HUES48 (cell line): ENCODE data around the gene TMEM181.

Source experiments
- H3K27ac ChIP-seq: one replicate; pipeline ENCODE4 v1.7.0; 2013; ENCODE audit warnings: low read depth, low read length, inconsistent platforms
- H3K27me3 ChIP-seq: 2 replicates; pipeline ENCODE4 v1.6.1; 2013; ENCODE audit warnings: mild to moderate bottlenecking, low read length; ENCODE audit not compliant: control insufficient read depth, insufficient read depth
- H3K36me3 ChIP-seq: 2 replicates; pipeline ENCODE4 v1.6.1; 2013; ENCODE audit warnings: low read length; ENCODE audit not compliant: control insufficient read depth, insufficient read depth
- H3K4me1 ChIP-seq: 2 replicates; pipeline ENCODE4 v1.6.1; 2013; ENCODE audit warnings: mild to moderate bottlenecking, low read length; ENCODE audit not compliant: control insufficient read depth, insufficient read depth
- H3K4me3 ChIP-seq: 2 replicates; pipeline ENCODE4 v1.5.1; 2013; ENCODE audit warnings: mild to moderate bottlenecking, low read depth, low read length
- H3K9ac ChIP-seq: 2 replicates; pipeline ENCODE4 v1.6.1; 2013; ENCODE audit warnings: mild to moderate bottlenecking, low read depth, low read length, moderate library complexity
- H3K9me3 ChIP-seq: 2 replicates; pipeline ENCODE4 v1.6.1; 2013; ENCODE audit warnings: low read length; ENCODE audit not compliant: control insufficient read depth, insufficient read depth

Gene TMEM181

GRCh38 chr6:158633127-158633526, 73.2 kb downstream of the TMEM181 start:
- Histone ChIP-seq H3K9ac (no peak overlapping the region), H3K4me1 (peaks cover 5% of the 10 kb centered on the region; the same call in 1 of the 2 replicates), H3K4me3 (no peak overlapping the region), H3K27me3 (no peaks in the 10 kb centered on the region), H3K27ac (no peak overlapping the region), H3K36me3 (peaks cover 80% of the 10 kb centered on the region), H3K9me3 (no peaks in the 10 kb centered on the region)

GRCh38 chr6:158634695-158635426, 75.0 kb downstream of the TMEM181 start:
- Histone ChIP-seq H3K36me3 (peaks cover 68% of the 10 kb centered on the region), H3K4me1 (no peaks in the 10 kb centered on the region), H3K4me3 (no peak overlapping the region), H3K27me3 (no peaks in the 10 kb centered on the region), H3K9me3 (no peaks in the 10 kb centered on the region), H3K9ac (no peak overlapping the region), H3K27ac (no peak overlapping the region)

DNA sequence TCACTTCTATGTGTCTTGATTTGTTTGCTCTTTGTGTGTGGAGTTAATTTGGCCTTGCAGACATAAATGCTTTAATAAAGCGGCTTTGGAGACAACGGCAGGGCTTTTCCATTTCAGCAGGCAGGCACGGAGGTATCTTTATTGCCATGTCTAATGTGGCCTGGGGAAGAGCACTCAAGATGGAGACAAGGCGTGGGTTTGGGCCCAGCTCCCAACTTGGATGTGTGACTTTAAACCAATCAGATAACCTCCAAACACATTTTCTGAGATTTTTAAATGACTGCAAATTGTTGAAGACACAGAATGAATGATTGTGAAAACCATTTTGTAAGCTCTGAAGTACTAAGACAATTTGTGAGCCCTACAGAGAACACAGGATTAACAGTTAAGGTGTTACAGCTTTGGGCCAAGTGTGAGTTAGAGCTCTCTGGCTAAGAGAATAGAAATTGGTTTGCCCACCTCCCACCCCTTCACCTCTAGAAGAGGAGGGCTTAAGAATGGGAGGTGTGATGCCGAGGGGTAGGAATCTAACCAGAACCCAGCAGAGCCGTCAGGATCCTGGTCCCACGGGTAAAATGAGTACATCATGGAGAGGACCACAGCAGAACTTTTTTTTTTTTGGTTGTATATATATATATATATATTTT, 75.7 kb downstream of the TMEM181 start:
- no peaks in the 10 kb centered on the region for H3K27me3 ChIP-seq
- peaks cover 64% of the 10 kb centered on the region for H3K36me3 ChIP-seq
- H3K9ac ChIP-seq = no peak overlapping the region
- no peak overlapping the region for H3K27ac ChIP-seq
- H3K4me3 ChIP-seq = no peak overlapping the region
- peaks cover 2% of the 10 kb centered on the region; the same call in 1 of the 2 replicates for H3K4me1 ChIP-seq
- no peaks in the 10 kb centered on the region for H3K9me3 ChIP-seq

- H3K27me3 ChIP-seq = no peaks in the 10 kb centered on the region
- H3K4me1 ChIP-seq = peaks cover 5% of the 10 kb centered on the region; the same call in 1 of the 2 replicates
- no peak overlapping the region for H3K4me3 ChIP-seq
- no peaks in the 10 kb centered on the region for H3K9me3 ChIP-seq
- H3K36me3 ChIP-seq = peaks cover 54% of the 10 kb centered on the region
- no peak overlapping the region for H3K9ac ChIP-seq
- H3K27ac ChIP-seq = no peak overlapping the region
Observed at GRCh38 chr6:158636778-158637177, 76.9 kb downstream of the TMEM181 start.

- Histone ChIP-seq H3K27me3 (no peaks in the 10 kb centered on the region), H3K9me3 (no peaks in the 10 kb centered on the region), H3K9ac (no peak overlapping the region), H3K27ac (no peak overlapping the region), H3K36me3 (peaks cover 42% of the 10 kb centered on the region), H3K4me3 (no peak overlapping the region), H3K4me1 (peaks cover 5% of the 10 kb centered on the region; the same call in 1 of the 2 replicates)
Observed at GRCh38 chr6:158638324-158638854, 78.5 kb downstream of the TMEM181 start.

- Histone ChIP-seq H3K9me3 (no peaks in the 10 kb centered on the region), H3K9ac (no peak overlapping the region), H3K27ac (no peak overlapping the region), H3K4me3 (no peak overlapping the region), H3K27me3 (no peaks in the 10 kb centered on the region), H3K36me3 (peaks cover 36% of the 10 kb centered on the region), H3K4me1 (peaks cover 5% of the 10 kb centered on the region; the same call in 1 of the 2 replicates)
Observed at GRCh38 chr6:158639056-158639455, 79.2 kb downstream of the TMEM181 start.

- Histone ChIP-seq H3K9me3 (no peaks in the 10 kb centered on the region), H3K27ac (no peak overlapping the region), H3K36me3 (peaks cover 22% of the 10 kb centered on the region), H3K9ac (no peak overlapping the region), H3K27me3 (peaks cover 5% of the 10 kb centered on the region; the same call in 1 of the 2 replicates), H3K4me3 (no peak overlapping the region), H3K4me1 (peaks cover 5% of the 10 kb centered on the region; the same call in 1 of the 2 replicates)
Observed at GRCh38 chr6:158640519-158640918, 80.6 kb downstream of the TMEM181 start.

- Histone ChIP-seq H3K9me3 (no peaks in the 10 kb centered on the region), H3K4me3 (no peak overlapping the region)
Observed at GRCh38 chr6:158642097-158642601, 82.3 kb downstream of the TMEM181 start.

DNA sequence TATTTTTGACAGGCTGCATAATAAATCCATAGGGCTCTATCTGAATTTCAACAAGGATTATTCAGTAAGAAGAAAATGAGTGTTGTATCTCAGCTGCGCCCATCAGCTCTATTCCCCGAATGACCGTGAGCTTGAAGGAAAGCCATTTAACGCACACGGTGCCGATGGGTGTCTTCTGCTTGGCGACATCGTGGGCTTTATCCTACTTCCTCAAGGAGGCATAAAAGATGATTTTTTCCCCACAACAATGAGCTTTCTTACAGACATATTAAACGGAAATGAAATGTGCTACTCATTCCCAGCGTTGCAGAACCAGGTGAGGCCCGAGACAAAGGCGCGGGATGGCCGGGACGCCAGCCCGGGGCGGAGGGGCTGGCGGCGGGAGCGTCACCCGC, 83.9 kb downstream of the TMEM181 start:
- peaks cover 9% of the 10 kb centered on the region; the same call in 1 of the 2 replicates for H3K27me3 ChIP-seq
- H3K27ac ChIP-seq = peak overlapping the region; percentile 87
- H3K4me3 ChIP-seq = peak overlapping the region; percentile 92
- H3K9me3 ChIP-seq = no peaks in the 10 kb centered on the region
- peaks cover 5% of the 10 kb centered on the region; the same call in 1 of the 2 replicates for H3K4me1 ChIP-seq
- H3K9ac ChIP-seq = peak overlapping the region; percentile 92
- peaks cover 7% of the 10 kb centered on the region; the same call in 1 of the 2 replicates for H3K36me3 ChIP-seq

More at GRCh38 chr6:158642097-158642601, 82.3 kb downstream of the TMEM181 start:
- Histone ChIP-seq H3K36me3 (peaks cover 8% of the 10 kb centered on the region; the same call in 1 of the 2 replicates), H3K27ac (no peak overlapping the region), H3K27me3 (peaks cover 9% of the 10 kb centered on the region; the same call in 1 of the 2 replicates), H3K4me1 (peaks cover 5% of the 10 kb centered on the region; the same call in 1 of the 2 replicates), H3K9ac (no peak overlapping the region)

GRCh38 chr6:158644231-158645063, 84.6 kb downstream of the TMEM181 start, which contains the start of gene DYNLT1:
DYNLT1 (minus strand) TSS chr6:158644743; CDS start chr6:158644708, 35 bp downstream.
- Histone ChIP-seq H3K36me3 (peaks cover 7% of the 10 kb centered on the region; the same call in 1 of the 2 replicates), H3K4me3 (peak within 1 kb of the TSS; percentile 92), H3K9me3 (no peaks in the 10 kb centered on the region), H3K27ac (peak within 1 kb of the TSS; percentile 87), H3K4me1 (peaks cover 5% of the 10 kb centered on the region; the same call in 1 of the 2 replicates), H3K9ac (peak within 1 kb of the TSS; percentile 92), H3K27me3 (peaks cover 9% of the 10 kb centered on the region; the same call in 1 of the 2 replicates)
